Urinary bladder (tissue), 4 donors: ENCODE measurements around the gene ENOSF1. TPM values are rescaled to one million over a fixed set of nuclear protein-coding genes. Genes with fewer than 3 reads are reported as not detected.
"Not testable (repeated sequence)": the region's sequence is repeated elsewhere in the genome, so short reads cannot be mapped to it uniquely, and the experiment has no call there.

Source experiments
- DNase-seq: peaks from one replicate; pipeline ENCODE4 v3.0.0-alpha.2; 2015; ENCODE audit errors: extremely low spot score
- H3K27ac ChIP-seq: one replicate; pipeline ENCODE4 v1.5.1; 2013; ENCODE audit warnings: low read depth, mild to moderate bottlenecking, moderate library complexity
- H3K36me3 ChIP-seq: one replicate; pipeline ENCODE4 v1.6.1; 2013; ENCODE audit warnings: mild to moderate bottlenecking, moderate library complexity; ENCODE audit not compliant: insufficient read depth
- H3K4me1 ChIP-seq: one replicate; pipeline ENCODE4 v1.6.1; 2013; ENCODE audit warnings: mild to moderate bottlenecking, moderate library complexity; ENCODE audit not compliant: insufficient read depth
- H3K4me3 ChIP-seq: one replicate; pipeline ENCODE4 v1.5.1; 2013; ENCODE audit warnings: low read depth, low read length
- WGBS: extraction: QIAGEN DNeasy Blood & Tissue Kit; methylation state at CpG from one replicate; pipeline ENCODE4 v1.1.7; 2013; 5-methylcytosine and 5-hydroxymethylcytosine counted together
- polyA plus RNA-seq: library from polyadenylated mRNA; stranded (reverse); fragments of 200-250 nt; gene quantifications from one replicate; pipeline ENCODE4 v1.2.3, GENCODE V29; 2013
- total RNA-seq: library from RNA; depleted of rRNA; stranded (reverse); fragments of >200 nt; gene quantifications from one replicate; pipeline ENCODE4 v1.2.3, GENCODE V29; 2014
- donor health status: healthy with polysubstance abuse.
- donor health status: healthy.

Gene ENOSF1, protein sequence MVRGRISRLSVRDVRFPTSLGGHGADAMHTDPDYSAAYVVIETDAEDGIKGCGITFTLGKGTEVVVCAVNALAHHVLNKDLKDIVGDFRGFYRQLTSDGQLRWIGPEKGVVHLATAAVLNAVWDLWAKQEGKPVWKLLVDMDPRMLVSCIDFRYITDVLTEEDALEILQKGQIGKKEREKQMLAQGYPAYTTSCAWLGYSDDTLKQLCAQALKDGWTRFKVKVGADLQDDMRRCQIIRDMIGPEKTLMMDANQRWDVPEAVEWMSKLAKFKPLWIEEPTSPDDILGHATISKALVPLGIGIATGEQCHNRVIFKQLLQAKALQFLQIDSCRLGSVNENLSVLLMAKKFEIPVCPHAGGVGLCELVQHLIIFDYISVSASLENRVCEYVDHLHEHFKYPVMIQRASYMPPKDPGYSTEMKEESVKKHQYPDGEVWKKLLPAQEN
- total RNA-seq: 53.0 TPM
- polyA plus RNA-seq: 26.3 TPM

DNA sequence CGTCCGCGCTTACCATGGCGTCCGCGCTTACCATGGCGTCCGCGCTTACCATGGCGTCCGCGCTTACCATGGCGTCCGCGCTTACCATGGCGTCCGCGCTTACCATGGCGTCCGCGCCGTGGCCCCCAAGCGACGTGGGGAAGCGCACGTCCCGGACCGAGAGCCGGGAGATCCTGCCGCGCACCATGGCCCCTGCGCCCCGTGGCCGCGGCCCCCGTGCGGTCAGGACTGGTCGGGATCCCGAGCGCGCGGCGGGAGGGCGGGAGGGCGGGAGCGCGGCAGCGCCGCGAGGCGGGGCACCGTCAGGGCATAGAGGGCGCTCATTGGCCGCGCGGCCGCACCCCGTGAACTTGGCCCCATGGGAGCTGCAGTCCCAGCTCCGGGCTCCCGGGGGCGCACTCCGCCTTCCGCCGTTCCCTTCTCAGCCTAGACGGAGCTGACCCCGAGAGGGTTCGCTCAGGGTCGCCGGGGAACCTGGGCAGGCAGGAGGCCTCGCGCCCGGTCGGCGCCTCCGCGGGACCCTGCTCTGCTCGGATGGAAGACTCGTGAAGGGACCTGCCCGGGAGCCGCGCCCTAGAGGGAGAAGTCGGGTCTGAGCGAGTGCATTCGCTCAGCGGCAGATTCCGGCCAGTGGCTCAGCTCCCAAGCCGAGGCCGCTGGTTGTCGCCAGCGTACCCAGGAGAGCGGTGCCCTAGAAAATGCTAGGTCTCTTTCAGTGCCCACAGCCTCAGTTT lies at the start of gene ENOSF1:
Gene ENOSF1, minus strand, starts transcription at position 230 of the 734 bp plus-strand sequence. Its CDS starts 43 bp downstream, at position 187.
- Histone ChIP-seq H3K27ac (peak within 1 kb of the TSS; percentile 72), H3K36me3 (no peaks in the 10 kb centered on the region), H3K4me1 (no peaks in the 10 kb centered on the region), H3K4me3 (peak within 1 kb of the TSS; percentile 69)
- DNase-seq: no peak
- 5% methylated on average over 91 of the region's 91 CpGs for WGBS

DNA sequence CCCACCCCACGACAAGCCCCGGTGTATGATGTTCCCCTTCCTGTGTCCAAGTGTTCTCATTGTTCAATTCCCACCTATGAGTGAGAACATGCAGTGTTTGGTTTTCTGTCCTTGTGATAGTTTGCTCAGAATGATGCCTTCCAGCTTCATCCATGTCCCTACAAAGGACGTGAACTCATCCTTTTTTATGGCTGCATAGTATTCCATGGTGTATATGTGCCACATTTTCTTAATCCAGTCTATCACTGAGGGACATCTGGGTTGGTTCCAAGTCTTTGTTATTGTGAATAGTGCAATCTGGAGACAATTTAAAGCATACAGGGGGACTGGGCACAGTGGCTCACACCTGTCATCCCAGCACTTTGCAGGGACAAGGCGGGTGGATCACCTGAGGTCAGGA lies 47.4 kb upstream of the ENOSF1 start:
- H3K4me3 ChIP-seq, H3K4me1 ChIP-seq, H3K36me3 ChIP-seq, DNase-seq, H3K27ac ChIP-seq: not testable (repeated sequence)
- WGBS: 93% methylated on average over 2 of the region's 4 CpGs

DNA sequence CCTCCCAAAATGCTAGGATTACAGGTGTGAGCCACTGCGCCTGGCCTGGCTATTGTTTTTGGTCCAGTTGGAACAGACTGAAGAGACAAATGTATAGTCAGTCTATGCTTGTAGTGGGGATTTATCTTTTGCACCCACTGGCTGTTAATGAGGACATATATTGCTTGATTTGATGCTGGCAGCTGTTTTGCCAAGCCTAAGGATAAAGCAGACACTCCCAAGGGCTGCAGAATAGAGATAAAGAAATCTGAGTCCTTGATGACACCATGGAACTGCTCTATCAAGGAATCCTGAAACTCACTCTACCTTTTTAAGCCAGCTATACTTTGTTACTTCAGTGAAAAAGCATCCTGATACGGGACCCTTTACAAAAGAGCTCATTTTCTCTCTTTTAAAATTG lies 43.1 kb upstream of the ENOSF1 start:
- H3K4me3 ChIP-seq: no peak overlapping the region
- no peaks in the 10 kb centered on the region for H3K4me1 ChIP-seq
- WGBS: 74% methylated on average over 2 of the region's 2 CpGs
- H3K27ac ChIP-seq: no peak overlapping the region
- H3K36me3 ChIP-seq: no peaks in the 10 kb centered on the region
- no peak for DNase-seq

DNA sequence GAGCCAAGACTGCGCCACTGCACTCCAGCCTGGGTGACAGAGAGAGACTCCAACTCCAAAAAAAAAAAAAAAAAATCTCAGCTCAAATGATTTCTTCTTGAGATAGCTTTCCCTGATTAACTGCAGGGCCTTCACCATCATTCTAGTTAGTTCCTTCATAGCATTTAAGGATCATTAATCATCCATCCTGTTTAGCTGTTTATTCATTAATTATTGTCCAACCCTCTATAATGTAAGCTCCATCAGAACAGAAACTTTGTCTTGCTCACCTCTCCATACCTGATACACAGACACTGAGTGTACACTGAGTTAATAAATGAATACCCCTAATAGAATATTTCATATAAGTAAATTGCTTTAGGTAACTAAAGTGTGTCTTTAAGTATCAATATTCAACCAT lies 42.2 kb upstream of the ENOSF1 start:
- Histone ChIP-seq H3K4me3 (no peak overlapping the region), H3K27ac (no peak overlapping the region), H3K36me3 (no peaks in the 10 kb centered on the region), H3K4me1 (no peaks in the 10 kb centered on the region)
- DNase-seq: no peak
- 97% methylated on average over 1 of the region's 1 CpG for WGBS

DNA sequence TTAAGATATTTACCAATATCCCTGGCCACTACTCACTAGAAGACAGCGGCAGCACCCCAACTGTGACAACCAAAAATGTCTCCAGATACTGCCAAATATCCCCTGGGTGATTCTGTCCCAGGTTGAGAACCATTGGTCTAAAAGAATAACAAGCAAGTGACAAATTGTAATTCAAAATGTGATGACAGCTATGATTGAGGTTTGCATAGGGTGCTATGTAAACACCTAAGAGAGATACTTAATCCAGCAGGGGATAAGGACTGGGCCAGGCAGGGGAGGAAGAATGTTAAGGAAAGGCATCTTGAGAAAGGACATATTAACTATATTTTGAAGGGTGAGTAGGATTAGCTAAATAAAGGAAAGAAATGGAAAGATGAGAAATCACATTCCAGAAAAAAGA lies 38.0 kb upstream of the ENOSF1 start:
- Histone ChIP-seq H3K27ac (no peak overlapping the region), H3K4me1 (no peaks in the 10 kb centered on the region), H3K4me3 (no peak overlapping the region), H3K36me3 (no peaks in the 10 kb centered on the region)
- WGBS: 97% methylated on average over 1 of the region's 1 CpG
- DNase-seq: no peak

DNA sequence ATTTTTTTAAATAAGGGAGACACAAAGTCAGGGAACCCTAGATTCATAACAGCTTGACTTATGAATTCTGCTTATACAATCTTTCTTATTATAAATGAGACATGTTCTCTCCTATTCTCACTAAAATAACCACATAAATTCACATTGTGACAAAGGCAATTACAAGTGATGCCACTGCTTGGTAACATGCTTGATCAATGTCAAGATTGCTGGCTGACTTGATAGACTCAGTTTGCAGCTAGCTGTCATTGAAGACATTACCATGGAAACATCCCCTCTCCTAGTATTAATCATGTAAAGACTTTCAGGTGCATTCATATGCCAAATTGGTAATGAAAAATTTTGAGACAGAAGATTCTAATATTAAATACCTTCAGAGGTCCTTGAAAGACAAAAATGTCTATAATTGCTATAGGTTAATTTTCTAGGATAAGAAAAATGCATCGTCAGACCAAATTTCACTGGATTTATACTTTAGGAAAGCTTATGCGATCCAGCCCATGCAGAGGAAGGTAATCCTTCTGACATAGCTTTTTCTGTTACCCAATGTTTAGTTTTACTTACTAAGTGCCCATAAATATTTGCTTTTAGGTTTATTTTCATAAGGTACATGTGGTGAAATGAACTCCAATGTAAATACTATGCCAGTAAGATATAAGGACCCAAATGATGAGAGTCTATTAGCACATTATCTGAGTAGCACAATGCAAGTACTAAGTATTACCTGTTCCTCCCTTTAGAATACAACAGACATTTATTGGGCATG lies 32.6 kb upstream of the ENOSF1 start:
- 92% methylated on average over 2 of the region's 2 CpGs for WGBS

DNA sequence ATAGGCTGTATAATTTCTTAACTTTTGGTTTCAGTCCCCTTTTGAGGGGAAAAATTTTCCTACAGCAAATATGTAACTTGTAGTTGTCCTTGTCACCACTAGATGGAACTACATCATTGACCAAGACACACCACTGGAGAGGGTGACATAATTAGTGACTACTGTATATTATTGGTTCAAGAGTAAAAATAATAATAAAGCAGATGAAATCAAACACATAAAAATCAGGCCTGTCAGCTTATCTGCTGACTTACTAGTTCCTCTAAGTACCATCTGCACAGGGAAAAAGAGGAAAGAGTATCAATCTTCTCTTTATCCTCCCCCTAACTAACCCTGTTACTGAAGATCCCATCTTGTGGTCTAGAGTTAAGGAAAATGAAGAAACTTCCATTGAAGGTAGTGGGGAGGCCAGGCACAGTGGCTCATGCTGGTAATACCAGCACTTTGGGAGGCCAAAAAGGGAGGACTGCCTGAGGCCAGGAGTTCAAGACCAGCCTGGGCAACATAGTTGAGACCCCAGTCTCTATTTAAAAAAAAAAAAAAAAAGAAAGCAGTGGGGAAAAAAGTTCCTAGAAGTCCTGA lies 29.6 kb upstream of the ENOSF1 start:
- Histone ChIP-seq H3K36me3 (peaks cover 2% of the 10 kb centered on the region), H3K4me1 (no peaks in the 10 kb centered on the region), H3K4me3 (no peak overlapping the region), H3K27ac (no peak overlapping the region)
- no peak for DNase-seq

More for the DNA sequence above, 32.6 kb upstream of the ENOSF1 start:
- no peak for DNase-seq
- Histone ChIP-seq H3K4me3 (no peak overlapping the region), H3K36me3 (no peaks in the 10 kb centered on the region), H3K27ac (no peak overlapping the region), H3K4me1 (no peaks in the 10 kb centered on the region)

DNA sequence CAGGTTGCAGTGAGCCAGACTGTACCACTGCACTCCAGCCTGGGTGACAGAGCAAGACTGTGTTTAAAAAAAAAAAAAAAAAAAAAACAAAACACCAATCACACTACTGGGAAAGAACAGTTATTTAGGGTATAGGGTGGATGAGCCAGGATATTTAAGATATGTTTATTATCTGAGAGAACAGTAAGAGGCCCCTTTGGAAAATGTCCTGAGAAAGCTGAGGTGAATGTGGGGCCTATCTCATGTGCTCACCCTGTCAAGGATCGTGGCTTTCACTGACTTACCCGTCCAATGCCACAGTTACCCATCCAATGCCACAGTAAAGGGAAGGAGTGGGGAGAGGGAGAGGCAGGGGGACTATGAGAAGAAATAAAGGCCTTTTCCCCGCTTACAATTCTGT lies 19.9 kb upstream of the ENOSF1 start:
- no peak for DNase-seq
- Histone ChIP-seq H3K4me3 (no peak overlapping the region), H3K27ac (no peak overlapping the region), H3K4me1 (no peaks in the 10 kb centered on the region), H3K36me3 (no peaks in the 10 kb centered on the region)
- WGBS: 85% methylated on average over 3 of the region's 3 CpGs

DNA sequence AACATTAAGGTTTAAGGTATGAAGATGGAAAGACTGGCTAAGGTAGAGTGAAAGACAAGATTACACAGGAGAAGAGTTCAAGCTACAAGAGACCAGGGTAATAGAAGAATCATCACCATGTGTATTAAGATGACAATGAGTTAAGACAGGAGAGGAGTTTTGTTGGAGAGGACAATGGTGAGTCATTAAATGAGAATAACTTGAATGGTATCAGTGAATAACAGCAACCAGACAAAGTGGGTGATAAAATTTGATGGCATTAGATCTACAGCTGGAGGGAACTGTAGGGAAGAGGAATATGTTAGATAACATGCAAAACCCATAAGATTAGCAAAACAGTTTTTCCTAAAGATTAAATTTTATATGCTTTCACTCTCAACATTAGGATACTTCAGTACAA lies 18.8 kb upstream of the ENOSF1 start:
- H3K36me3 ChIP-seq: no peaks in the 10 kb centered on the region
- no peaks in the 10 kb centered on the region for H3K4me1 ChIP-seq

DNA sequence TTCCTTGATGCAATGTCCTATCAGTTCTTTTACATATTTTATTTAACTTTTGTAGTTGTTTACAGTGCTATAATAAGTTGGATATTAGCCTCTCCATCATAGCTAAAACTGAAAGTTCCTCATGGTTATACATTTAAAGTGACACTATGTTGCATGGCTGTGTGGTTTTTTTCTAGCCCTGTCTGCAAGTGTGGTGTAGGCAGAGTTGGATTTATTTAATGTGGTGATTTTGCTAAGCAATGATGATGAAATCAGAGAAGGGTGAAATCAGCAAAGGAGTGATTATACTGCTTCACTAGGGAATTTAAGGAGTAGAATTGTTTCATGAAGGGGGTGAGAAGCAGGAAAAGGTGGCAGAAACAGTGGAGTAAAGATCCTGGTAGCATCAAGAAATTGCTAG lies 18.3 kb upstream of the ENOSF1 start:
- Histone ChIP-seq H3K4me1 (no peaks in the 10 kb centered on the region), H3K27ac (no peak overlapping the region), H3K4me3 (no peak overlapping the region), H3K36me3 (no peaks in the 10 kb centered on the region)
- DNase-seq: no peak

More for the DNA sequence above, 18.8 kb upstream of the ENOSF1 start:
- no peak for DNase-seq
- H3K4me3 ChIP-seq: no peak overlapping the region
- H3K27ac ChIP-seq: no peak overlapping the region

DNA sequence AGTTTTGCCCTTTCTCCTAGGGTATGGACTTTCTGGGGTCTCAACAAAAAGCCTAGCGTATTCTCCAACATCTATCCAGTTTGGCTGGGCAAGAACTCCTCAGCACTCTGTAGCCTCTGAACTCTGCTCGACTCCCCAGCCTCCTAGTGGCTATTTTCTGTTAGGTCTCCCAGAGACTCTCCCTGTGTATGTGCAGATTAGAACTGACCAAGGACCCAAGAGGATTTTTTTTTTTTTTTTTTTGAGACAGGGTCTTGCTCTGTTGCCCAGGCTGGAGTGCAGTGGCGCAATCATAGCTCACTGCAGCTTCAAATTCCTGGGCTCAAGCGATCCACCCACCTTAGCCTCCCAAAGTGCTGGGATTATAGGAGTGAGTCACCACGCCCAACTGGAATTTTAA lies 17.7 kb upstream of the ENOSF1 start:
- H3K36me3 ChIP-seq, DNase-seq, H3K27ac ChIP-seq, H3K4me3 ChIP-seq, H3K4me1 ChIP-seq: not testable (repeated sequence)
- WGBS: 97% methylated on average over 5 of the region's 5 CpGs

DNA sequence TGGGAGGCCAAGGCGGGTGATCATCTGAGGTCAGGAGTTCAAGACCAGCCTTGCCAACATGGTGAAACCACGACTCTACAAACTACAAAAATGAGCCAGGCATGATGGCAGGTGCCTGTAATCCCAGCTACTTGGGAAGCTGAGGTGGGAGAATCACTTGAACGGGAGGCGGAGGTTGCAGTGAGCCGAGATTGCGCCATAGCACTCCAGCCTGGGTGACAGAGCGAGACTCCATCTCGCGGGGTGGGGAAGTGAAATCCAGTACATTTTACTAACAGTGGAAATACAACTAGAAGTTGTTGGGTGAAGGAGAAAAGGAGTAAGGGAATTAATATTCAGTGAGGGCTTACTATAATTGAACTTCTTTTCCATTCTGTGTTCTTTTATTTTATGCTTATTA lies 13.2 kb upstream of the ENOSF1 start:
- Histone ChIP-seq H3K27ac (no peak overlapping the region), H3K4me3 (no peak overlapping the region), H3K4me1 (no peaks in the 10 kb centered on the region), H3K36me3 (no peaks in the 10 kb centered on the region)
- 94% methylated on average over 9 of the region's 9 CpGs for WGBS
- no peak for DNase-seq

DNA sequence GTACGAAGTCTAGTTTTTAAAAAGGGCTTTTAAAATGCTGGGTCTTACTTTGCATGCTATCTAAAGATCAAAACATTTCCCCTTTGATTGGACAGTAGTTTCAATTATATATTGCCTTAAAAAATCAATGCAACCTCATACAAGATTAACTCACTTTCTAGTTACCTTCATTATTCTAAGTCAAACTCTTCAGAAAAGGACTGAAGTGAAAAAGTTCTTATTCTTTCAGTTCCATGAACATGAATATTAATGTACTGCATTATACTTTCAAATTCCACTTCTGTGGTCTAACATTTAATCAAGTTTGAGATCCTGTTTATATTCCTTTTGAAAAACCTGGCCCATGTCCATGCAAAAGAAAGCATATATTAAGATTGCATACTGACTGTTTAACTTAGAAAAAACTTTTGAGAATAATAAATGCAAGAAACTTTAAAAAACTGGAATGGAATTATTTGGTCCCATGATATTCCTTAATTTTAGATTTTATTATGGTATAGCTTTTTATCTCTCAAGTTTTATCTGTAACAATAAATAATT lies 11.2 kb upstream of the ENOSF1 start:
- no peaks in the 10 kb centered on the region for H3K4me1 ChIP-seq
- H3K36me3 ChIP-seq: no peaks in the 10 kb centered on the region
- no peak for DNase-seq
- 81% methylated on average over 1 of the region's 1 CpG for WGBS
- no peak overlapping the region for H3K27ac ChIP-seq
- H3K4me3 ChIP-seq: no peak overlapping the region
